Gastrocnemius medialis (tissue), 4 donors: Measurements from ENCODE around the gene C2orf68. TPM values are rescaled to one million over a fixed set of nuclear protein-coding genes. Genes with fewer than 3 reads are reported as not detected.

Experiments
- ATAC-seq, 2 donors: fragments of 150-250 bp; one replicate each; pipeline ENCODE4 v1.9.1; 2016
- DNase-seq, 2 donors: peaks; one replicate each; pipeline ENCODE4 v3.0.0-alpha.2; 2019
- H3K27ac ChIP-seq, 4 donors: fragments of 200-600 bp; sonication (generic); 1 replicate in 1 of 4; 2 replicates in 3 of 4; pipeline ENCODE4 v1.5.1; 2016 to 2018; ENCODE audit warnings: mild to moderate bottlenecking in 2 of 4, moderate library complexity in 1 of 4
- H3K27me3 ChIP-seq, 3 donors: fragments of 200-600 bp; sonication (generic) in 2 of 3; 1 replicate in 1 of 3; 2 replicates in 2 of 3; pipeline versions ENCODE4 v1.5.1 to v1.6.0; 2016 to 2019; ENCODE audit warnings: mild to moderate bottlenecking in 1 of 3, moderate library complexity in 1 of 3
- H3K36me3 ChIP-seq, 2 donors: fragments of 200-600 bp; sonication (generic) in 1 of 2; one replicate each; pipeline ENCODE4 v1.5.1; 2017 to 2018
- H3K4me1 ChIP-seq, 2 donors: fragments of 200-600 bp; sonication (generic) in 1 of 2; one replicate each; pipeline ENCODE4 v1.5.1; 2016 to 2017; ENCODE audit warnings: mild to moderate bottlenecking in 2 of 2
- H3K4me3 ChIP-seq, 4 donors: fragments of 200-600 bp; sonication (generic) in 3 of 4; 1 replicate in 1 of 4; 2 replicates in 3 of 4; pipeline ENCODE4 v1.5.1; 2016 to 2019; ENCODE audit warnings: mild to moderate bottlenecking in 2 of 4
- H3K9me3 ChIP-seq, 3 donors: fragments of 200-600 bp; sonication (generic) in 2 of 3; 1 replicate in 1 of 3; 2 replicates in 2 of 3; pipeline ENCODE4 v1.5.1; 2016 to 2019
- CTCF ChIP-seq, 5 experiments: fragments of 450-650 bp in 3 of 5; fragments of 200-600 bp in 2 of 5; sonication (generic) in 2 of 5; IDR thresholded peaks in 4 of 5; conservative IDR thresholded peaks in 1 of 5; 1 replicate in 4 of 5; 2 replicates in 1 of 5; pipeline ENCODE4 v1.5.1; 2016 to 2019; ENCODE audit warnings: antibody characterized with exemption in 5 of 5, mild to moderate bottlenecking in 3 of 5, moderate library complexity in 3 of 5
- POLR2A ChIP-seq, 2 donors: fragments of 450-650 bp; IDR thresholded peaks; one replicate each; pipeline ENCODE4 v1.6.1; 2017; ENCODE audit warnings: antibody characterized with exemption in 2 of 2, mild to moderate bottlenecking in 2 of 2, moderate library complexity in 2 of 2
- in situ Hi-C, 4 donors: fragments of 200-750 bp; cut with MboI; loops; one replicate each; pipeline versions ENCODE4 v1.15.0 to v1.8.0; 2017; ENCODE audit warnings: low sequenced_read_pairs in 4 of 4
- intact Hi-C: fragments of 100-400 bp; cut with DNase I; formaldehyde crosslinking; loops from one replicate; pipeline ENCODE4 v1.15.1; 2023; ENCODE audit warnings: low total_unique reads
- total RNA-seq, 4 donors: library from RNA; depleted of rRNA; stranded (reverse); fragments of >200 nt; gene quantifications; one replicate each; pipeline versions ENCODE4 v1.1.0 to v1.2.3, GENCODE V29; 2016

The C2orf68 gene
- total RNA-seq, 4 donors from 2014 or later: 28.4 to 35.4 (median 32.3) TPM

GRCh38 chr2:85648619-85649018 is 36.8 kb upstream of the C2orf68 start:
- peak overlapping the region; percentile 48 to 92 (median 82) for H3K27ac ChIP-seq
- in situ Hi-C loops: loop anchor here in 3 of 4 donors (25.0 kb wide), 1 partner anchor 439 kb away; no protein-coding TSS in a partner anchor
- ATAC-seq (no peak), DNase-seq (no peak)
- H3K9me3 ChIP-seq: no peaks in the 10 kb centered on the region
- H3K36me3 ChIP-seq: peaks cover 0 to 84% of the 10 kb centered on the region in 2 donors
- no peak overlapping the region for H3K4me3 ChIP-seq
- H3K4me1 ChIP-seq: peaks cover 8 to 11% of the 10 kb centered on the region in 2 donors
- intact Hi-C loops: loop anchor here (2.0 kb wide), 1 partner anchor 24 kb away; no protein-coding TSS in a partner anchor
- H3K27me3 ChIP-seq: no peaks in the 10 kb centered on the region
- peak; percentile 17 to 51 (median 42) for TF ChIP-seq CTCF (IDR thresholded peaks at IDR 0.05 in 4 of 5, conservative IDR thresholded peaks at IDR 0.05 in 1 of 5)
- TF ChIP-seq POLR2A (IDR thresholded peaks at IDR 0.05): no peak

DNA sequence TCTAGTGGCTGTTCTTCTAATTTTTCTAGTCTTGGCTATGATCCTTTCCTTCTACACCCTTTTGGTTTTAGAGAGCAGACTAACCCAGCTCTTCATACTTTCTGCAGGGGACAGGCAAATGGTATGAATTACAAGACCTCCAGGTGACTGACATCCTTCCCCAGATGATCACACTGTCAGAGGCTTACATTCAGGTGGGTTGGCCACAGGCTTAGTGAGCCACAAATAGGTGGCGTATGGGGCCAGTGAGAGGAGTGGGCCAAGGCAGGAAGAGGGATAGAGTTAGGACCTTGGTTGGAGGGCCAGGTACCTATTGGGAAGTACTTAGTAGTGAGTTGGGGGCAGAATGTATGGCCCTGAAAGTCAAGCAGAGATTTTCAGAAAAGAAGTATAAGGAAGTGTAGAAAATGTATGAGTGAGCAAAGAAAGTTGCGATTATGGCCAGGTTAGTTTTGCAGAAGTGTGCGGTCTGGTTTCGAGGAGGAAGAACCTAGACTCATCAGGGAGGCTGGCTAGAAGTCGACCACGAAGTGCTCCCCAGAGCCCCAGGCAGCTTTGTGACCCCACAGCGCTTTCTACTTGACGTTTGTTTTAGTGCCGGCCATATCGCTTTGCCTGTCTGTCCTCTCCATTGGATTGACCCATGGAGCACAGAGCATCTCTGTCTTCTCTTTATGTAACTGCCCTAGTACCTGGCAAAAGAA is 36.1 kb upstream of the C2orf68 start:
- in situ Hi-C loops: loop anchor here in 3 of 4 donors (25.0 kb wide), 1 partner anchor 439 kb away; no protein-coding TSS in a partner anchor

GRCh38 chr2:85646166-85646565 is 34.3 kb upstream of the C2orf68 start:
- ATAC-seq: no peak
- intact Hi-C loops: no loop called here
- in situ Hi-C loops: loop anchor here in 3 of 4 donors (25.0 kb wide), 1 partner anchor 441 kb away; no protein-coding TSS in a partner anchor
- Histone ChIP-seq H3K4me1 (peaks cover 8 to 11% of the 10 kb centered on the region in 2 donors), H3K27ac (peak overlapping the region; percentile 77 to 92 (median 84)), H3K4me3 (no peak overlapping the region), H3K9me3 (no peaks in the 10 kb centered on the region), H3K36me3 (peaks cover 4 to 95% of the 10 kb centered on the region in 2 donors), H3K27me3 (no peaks in the 10 kb centered on the region)
- TF ChIP-seq POLR2A (IDR thresholded peaks at IDR 0.05) (no peak), CTCF (IDR thresholded peaks at IDR 0.05 in 4 of 5, conservative IDR thresholded peaks at IDR 0.05 in 1 of 5) (no peak)
- no peak for DNase-seq

More for the DNA sequence above, 36.1 kb upstream of the C2orf68 start:
- TF ChIP-seq POLR2A (IDR thresholded peaks at IDR 0.05) (no peak), CTCF (IDR thresholded peaks at IDR 0.05 in 4 of 5, conservative IDR thresholded peaks at IDR 0.05 in 1 of 5) (no peak)
- Histone ChIP-seq H3K4me1 (peaks cover 8 to 11% of the 10 kb centered on the region in 2 donors), H3K4me3 (no peak overlapping the region), H3K27ac (peak overlapping the region; percentile 48 to 92 (median 82)), H3K36me3 (peaks cover 0 to 90% of the 10 kb centered on the region in 2 donors), H3K9me3 (no peaks in the 10 kb centered on the region), H3K27me3 (no peaks in the 10 kb centered on the region)
- ATAC-seq (no peak), DNase-seq (no peak)
- intact Hi-C loops: loop anchor here (2.0 kb wide), 1 partner anchor 25 kb away; no protein-coding TSS in a partner anchor

- TF ChIP-seq CTCF (IDR thresholded peaks at IDR 0.05 in 4 of 5, conservative IDR thresholded peaks at IDR 0.05 in 1 of 5) (no peak), POLR2A (IDR thresholded peaks at IDR 0.05) (peak in 1 of 2 donors; percentile 12)
- in situ Hi-C loops (loop anchor here in 3 of 4 donors (25.0 kb wide), 1 partner anchor 442 kb away; no protein-coding TSS in a partner anchor), intact Hi-C loops (loop anchor here (1.0 kb wide), 1 partner anchor 60 kb away; no protein-coding TSS in a partner anchor)
- Histone ChIP-seq H3K4me3 (no peak overlapping the region), H3K9me3 (no peaks in the 10 kb centered on the region), H3K36me3 (peaks cover 9 to 95% of the 10 kb centered on the region in 2 donors), H3K4me1 (peaks cover 8 to 11% of the 10 kb centered on the region in 2 donors), H3K27ac (peak overlapping the region; percentile 77 to 92 (median 84)), H3K27me3 (no peaks in the 10 kb centered on the region)
- DNase-seq (peak; percentile 75 to 92), ATAC-seq (peak; percentile 93 to 98)
These were observed 33.0 kb upstream of the C2orf68 start for GRCh38 chr2:85644909-85645308.
